Loucy (cell line): ENCODE data around the gene MMRN2.

ENCODE experiments used
- H2AFZ ChIP-seq: fragments of 200-600 bp; sonication (generic); 2 replicates; pipeline ENCODE4 v1.6.0; 2016; ENCODE audit warnings: antibody characterized with exemption, mild to moderate bottlenecking, low read length, moderate library complexity
- H3F3A ChIP-seq: fragments of 200-600 bp; 2 replicates; pipeline ENCODE4 v1.6.0; 2016; ENCODE audit warnings: antibody characterized with exemption, low read depth, mild to moderate bottlenecking
- H3K27me3 ChIP-seq: fragments of 200-600 bp; sonication (generic); 2 replicates; pipeline ENCODE4 v1.6.1; 2014; ENCODE audit warnings: low read length, mild to moderate bottlenecking; ENCODE audit not compliant: insufficient read depth, poor library complexity, severe bottlenecking
- H3K36me3 ChIP-seq: fragments of 200-600 bp; sonication (generic); 2 replicates; pipeline ENCODE4 v1.6.1; 2016; ENCODE audit warnings: low read length; ENCODE audit not compliant: insufficient read depth
- H3K4me1 ChIP-seq: fragments of 200-600 bp; sonication (generic); 2 replicates; pipeline ENCODE4 v1.5.1; 2014; ENCODE audit warnings: low read length, mild to moderate bottlenecking; ENCODE audit not compliant: insufficient read depth, poor library complexity, severe bottlenecking
- H3K4me2 ChIP-seq: fragments of 200-600 bp; sonication (generic); 2 replicates; pipeline ENCODE4 v1.6.0; 2014; ENCODE audit warnings: antibody characterized with exemption, low read length, low read depth, mild to moderate bottlenecking; ENCODE audit not compliant: poor library complexity, severe bottlenecking
- H3K4me3 ChIP-seq: fragments of 200-600 bp; sonication (generic); 2 replicates; pipeline ENCODE4 v1.5.1; 2014; ENCODE audit warnings: low read length, mild to moderate bottlenecking, mixed read lengths; ENCODE audit not compliant: poor library complexity, severe bottlenecking
- H3K79me2 ChIP-seq: fragments of 200-600 bp; sonication (generic); 2 replicates; pipeline ENCODE4 v1.6.1; 2014; ENCODE audit warnings: low read length; ENCODE audit not compliant: insufficient read depth
- H3K9ac ChIP-seq: fragments of 200-600 bp; sonication (generic); 2 replicates; pipeline ENCODE4 v1.6.0; 2014; ENCODE audit warnings: mild to moderate bottlenecking, low read depth, low read length, moderate library complexity; ENCODE audit not compliant: poor library complexity, severe bottlenecking
- H3K9me2 ChIP-seq: fragments of 200-600 bp; sonication (generic); replicated peaks from 2 replicates; pipeline ENCODE4 v1.6.1; 2016; ENCODE audit warnings: low read depth, low read length, mixed read lengths
- H3K9me3 ChIP-seq: fragments of 200-600 bp; sonication (generic); 2 replicates; pipeline ENCODE4 v1.6.1; 2014; ENCODE audit warnings: mild to moderate bottlenecking, antibody characterized with exemption, low read length, low read depth; ENCODE audit not compliant: insufficient read depth
- H4K20me1 ChIP-seq: fragments of 200-600 bp; sonication (generic); 2 replicates; pipeline ENCODE4 v1.6.0; 2014; ENCODE audit warnings: antibody characterized with exemption, low read length, mild to moderate bottlenecking; ENCODE audit not compliant: insufficient read depth, poor library complexity, severe bottlenecking
- CTCF ChIP-seq: fragments of 200-600 bp; sonication (generic); conservative IDR thresholded peaks from 2 replicates; pipeline ENCODE4 v1.5.1; 2014; ENCODE audit warnings: mild to moderate bottlenecking, antibody characterized with exemption, low read length
- EZH2phosphoT487 ChIP-seq: fragments of 200-600 bp; IDR thresholded peaks from 2 replicates; pipeline ENCODE4 v1.6.1; 2018; ENCODE audit warnings: antibody characterized with exemption, mild to moderate bottlenecking, moderate library complexity, borderline replicate concordance

MMRN2 gene

GRCh38 chr10:86976362-86977056 lies 19.1 kb upstream of the MMRN2 start:
- Histone ChIP-seq H3K4me1 (no peaks in the 10 kb centered on the region), H3K36me3 (no peaks in the 10 kb centered on the region), H3K27me3 (no peaks in the 10 kb centered on the region), H3K9me2 (no peaks in the 10 kb centered on the region), H4K20me1 (no peaks in the 10 kb centered on the region), H3K4me2 (no peak overlapping the region), H3F3A (no peaks in the 10 kb centered on the region), H2AFZ (no peak overlapping the region), H3K4me3 (no peak overlapping the region), H3K9me3 (no peaks in the 10 kb centered on the region), H3K9ac (no peak overlapping the region), H3K79me2 (no peaks in the 10 kb centered on the region)
- TF ChIP-seq CTCF (no peak), EZH2phosphoT487 (no peak)

GRCh38 chr10:86974484-86974883 lies 17.1 kb upstream of the MMRN2 start:
- Histone ChIP-seq H4K20me1 (no peaks in the 10 kb centered on the region), H3K9me2 (no peaks in the 10 kb centered on the region), H3K9me3 (no peaks in the 10 kb centered on the region), H3K4me2 (no peak overlapping the region), H2AFZ (no peak overlapping the region), H3K4me1 (no peaks in the 10 kb centered on the region), H3K4me3 (no peak overlapping the region), H3K79me2 (no peaks in the 10 kb centered on the region), H3K36me3 (no peaks in the 10 kb centered on the region), H3F3A (no peaks in the 10 kb centered on the region), H3K9ac (no peak overlapping the region), H3K27me3 (no peaks in the 10 kb centered on the region)
- TF ChIP-seq CTCF, result no peak
- TF ChIP-seq EZH2phosphoT487, result no peak

- TF ChIP-seq EZH2phosphoT487, result no peak
- TF ChIP-seq CTCF, result no peak
- Histone ChIP-seq H3K4me2 (no peak overlapping the region), H3K9me3 (no peaks in the 10 kb centered on the region), H3K79me2 (no peaks in the 10 kb centered on the region), H2AFZ (no peak overlapping the region), H3F3A (no peaks in the 10 kb centered on the region), H3K4me3 (no peak overlapping the region), H3K9ac (no peak overlapping the region), H3K27me3 (no peaks in the 10 kb centered on the region), H4K20me1 (no peaks in the 10 kb centered on the region), H3K9me2 (no peaks in the 10 kb centered on the region), H3K4me1 (no peaks in the 10 kb centered on the region), H3K36me3 (no peaks in the 10 kb centered on the region)
Observed at GRCh38 chr10:86972613-86973380, 15.4 kb upstream of the MMRN2 start.
